Natural killer cell (primary cell): ENCODE data around the gene MBD6. TPM values are rescaled to one million over a fixed set of nuclear protein-coding genes. Genes with fewer than 3 reads are reported as not detected.

Experiments
- ATAC-seq, 3 donors: fragments of 150-1000 bp in 2 of 3; fragments of 200-7000 bp in 1 of 3; cut with Tn5 transposase; 1 replicate in 1 of 3; 2 replicates in 2 of 3; pipeline ENCODE4 v1.10.0; 2021; ENCODE audit warnings: mild to moderate bottlenecking in 2 of 3, moderate library complexity in 2 of 3
- DNase-seq, 2 donors: peaks; one replicate each; pipeline versions ENCODE4 v3.0.0 to v3.0.0-alpha.2; 2013 to 2021; ENCODE audit warnings: mixed read lengths in 1 of 2
- H3K27ac ChIP-seq: one replicate; pipeline ENCODE4 v1.5.1; 2013; ENCODE audit warnings: mild to moderate bottlenecking, low read length
- H3K27me3 ChIP-seq: one replicate; pipeline ENCODE4 v1.6.1; 2013; ENCODE audit warnings: low read length; ENCODE audit not compliant: control insufficient read depth, insufficient read depth
- H3K36me3 ChIP-seq: one replicate; pipeline ENCODE4 v1.6.1; 2013; ENCODE audit warnings: low read length; ENCODE audit not compliant: control insufficient read depth, insufficient read depth
- H3K4me1 ChIP-seq: one replicate; pipeline ENCODE4 v1.6.1; 2013; ENCODE audit warnings: low read length; ENCODE audit not compliant: control insufficient read depth, insufficient read depth
- H3K4me3 ChIP-seq: one replicate; pipeline ENCODE4 v1.5.1; 2013; ENCODE audit warnings: low read length
- H3K9me3 ChIP-seq: one replicate; pipeline ENCODE4 v1.6.1; 2013; ENCODE audit warnings: low read length; ENCODE audit not compliant: control insufficient read depth, insufficient read depth
- H3K27ac Mint-ChIP-seq, 2 donors: one replicate each; pipeline ENCODE4 v1.8.0; 2022; ENCODE audit warnings: mild to moderate bottlenecking in 2 of 2, mixed read lengths in 2 of 2, moderate library complexity in 1 of 2
- H3K27me3 Mint-ChIP-seq, 2 donors: one replicate each; pipeline ENCODE4 v1.8.0; 2022; ENCODE audit warnings: low read depth in 2 of 2, mixed read lengths in 2 of 2
- H3K36me3 Mint-ChIP-seq: one replicate; pipeline ENCODE4 v1.8.0; 2022; ENCODE audit warnings: mixed read lengths
- H3K4me1 Mint-ChIP-seq, 2 donors: one replicate each; pipeline ENCODE4 v1.8.0; 2022; ENCODE audit warnings: mixed read lengths in 2 of 2
- H3K4me3 Mint-ChIP-seq: one replicate; pipeline ENCODE4 v1.8.0; 2022; ENCODE audit warnings: mild to moderate bottlenecking, moderate library complexity, mixed read lengths
- H3K9me3 Mint-ChIP-seq, 2 donors: one replicate each; pipeline ENCODE4 v1.8.0; 2022; ENCODE audit warnings: mixed read lengths in 2 of 2
- WGBS: methylation state at CpG from one replicate; pipeline ENCODE4 v1.1.7; 2013; ENCODE audit warnings: missing lambda C conversion rate; ENCODE audit not compliant: insufficient coverage; 5-methylcytosine and 5-hydroxymethylcytosine counted together
- intact Hi-C: fragments of 100-400 bp; cut with micrococcal nuclease; formaldehyde crosslinking; loops from one replicate; pipeline ENCODE4 v1.14.2; 2022
- total RNA-seq, 4 donors: library from RNA; stranded (reverse); fragments of 120-200 nt in 1 of 4; gene quantifications; one replicate each; pipeline versions ENCODE4 v1.2.3 to v1.2.4, GENCODE V29; 2013 to 2022
- TF ChIP-seq, protein P1 (sequence below): fragments of 200-600 bp; IDR thresholded peaks from one replicate; pipeline ENCODE4 v1.8.0; 2022; ENCODE audit warnings: antibody characterized with exemption

The MBD6 gene
- total RNA-seq, 3 donors from 2014 or later (not counting 1 experiment from before 2014, with no cell fraction given) = 130 to 142 (median 139) TPM

- peak overlapping the region; percentile 97 to 98 for H3K27ac Mint-ChIP-seq
- H3K27ac ChIP-seq = peak overlapping the region; percentile 99
- peak overlapping the region; percentile 57 for H3K4me3 ChIP-seq
- H3K9me3 Mint-ChIP-seq = no peaks in the 10 kb centered on the region
- peaks cover 19% of the 10 kb centered on the region for H3K36me3 Mint-ChIP-seq
- no peaks in the 10 kb centered on the region for H3K27me3 ChIP-seq
- peaks cover 36% of the 10 kb centered on the region for H3K36me3 ChIP-seq
- WGBS = under 1% methylated on average over 26 of the region's 29 CpGs
- peak overlapping the region; percentile 85 for H3K4me3 Mint-ChIP-seq
- H3K9me3 ChIP-seq = no peaks in the 10 kb centered on the region
- ATAC-seq = peak; percentile 26 to 64 (median 30)
- H3K4me1 Mint-ChIP-seq = peaks cover 79 to 92% of the 10 kb centered on the region in 2 donors
- peak; percentile 77 for DNase-seq
- peaks cover 92% of the 10 kb centered on the region for H3K4me1 ChIP-seq
- TF ChIP-seq, protein P1, sequence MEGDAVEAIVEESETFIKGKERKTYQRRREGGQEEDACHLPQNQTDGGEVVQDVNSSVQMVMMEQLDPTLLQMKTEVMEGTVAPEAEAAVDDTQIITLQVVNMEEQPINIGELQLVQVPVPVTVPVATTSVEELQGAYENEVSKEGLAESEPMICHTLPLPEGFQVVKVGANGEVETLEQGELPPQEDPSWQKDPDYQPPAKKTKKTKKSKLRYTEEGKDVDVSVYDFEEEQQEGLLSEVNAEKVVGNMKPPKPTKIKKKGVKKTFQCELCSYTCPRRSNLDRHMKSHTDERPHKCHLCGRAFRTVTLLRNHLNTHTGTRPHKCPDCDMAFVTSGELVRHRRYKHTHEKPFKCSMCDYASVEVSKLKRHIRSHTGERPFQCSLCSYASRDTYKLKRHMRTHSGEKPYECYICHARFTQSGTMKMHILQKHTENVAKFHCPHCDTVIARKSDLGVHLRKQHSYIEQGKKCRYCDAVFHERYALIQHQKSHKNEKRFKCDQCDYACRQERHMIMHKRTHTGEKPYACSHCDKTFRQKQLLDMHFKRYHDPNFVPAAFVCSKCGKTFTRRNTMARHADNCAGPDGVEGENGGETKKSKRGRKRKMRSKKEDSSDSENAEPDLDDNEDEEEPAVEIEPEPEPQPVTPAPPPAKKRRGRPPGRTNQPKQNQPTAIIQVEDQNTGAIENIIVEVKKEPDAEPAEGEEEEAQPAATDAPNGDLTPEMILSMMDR = peak; percentile 83
- no peaks in the 10 kb centered on the region for H3K27me3 Mint-ChIP-seq
- intact Hi-C loops = loop anchor here (2.0 to 5.0 kb wide), 3 partner anchors 14 to 266 kb away; no protein-coding TSS in a partner anchor
These were observed 46.2 kb upstream of the MBD6 start for GRCh38 chr12:57476162-57476992.

DNA sequence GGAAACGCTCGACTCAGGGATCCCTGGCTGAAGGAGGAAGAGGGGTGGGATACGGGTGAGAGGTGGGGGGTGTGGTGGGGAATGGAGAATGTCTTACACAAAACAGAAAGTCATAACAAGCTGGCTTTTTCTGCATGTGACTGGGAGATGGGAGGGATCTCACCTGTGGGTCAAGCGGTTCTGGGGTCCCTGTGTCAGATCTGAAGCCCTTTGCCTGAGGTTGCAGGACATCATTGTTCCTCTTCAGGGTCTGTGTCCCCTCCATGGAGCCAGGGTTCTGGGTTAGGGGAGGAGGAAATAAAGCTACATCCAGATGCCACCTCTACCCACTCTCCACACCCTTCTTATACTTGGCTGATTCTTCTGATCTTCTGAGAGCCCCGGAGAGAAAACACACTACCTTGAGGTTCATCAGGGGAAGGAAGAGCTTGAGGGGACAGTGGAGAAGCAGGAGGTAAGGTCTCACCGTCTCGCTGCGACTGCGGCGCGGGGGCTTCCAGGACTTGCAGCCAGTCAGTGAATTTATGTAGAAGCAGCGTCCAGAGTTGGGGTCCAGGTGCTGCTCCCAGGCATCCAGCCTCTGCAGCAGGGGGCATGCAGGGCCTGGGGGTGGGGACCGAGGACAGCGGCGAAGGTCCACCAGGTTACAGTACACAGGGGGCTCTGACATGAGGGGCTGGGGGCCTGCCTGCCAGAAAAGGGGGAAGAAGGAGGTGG, 45.5 kb upstream of the MBD6 start:
- WGBS = 1% methylated on average over 15 of the region's 15 CpGs
- peaks cover 19% of the 10 kb centered on the region for H3K36me3 Mint-ChIP-seq

DNA sequence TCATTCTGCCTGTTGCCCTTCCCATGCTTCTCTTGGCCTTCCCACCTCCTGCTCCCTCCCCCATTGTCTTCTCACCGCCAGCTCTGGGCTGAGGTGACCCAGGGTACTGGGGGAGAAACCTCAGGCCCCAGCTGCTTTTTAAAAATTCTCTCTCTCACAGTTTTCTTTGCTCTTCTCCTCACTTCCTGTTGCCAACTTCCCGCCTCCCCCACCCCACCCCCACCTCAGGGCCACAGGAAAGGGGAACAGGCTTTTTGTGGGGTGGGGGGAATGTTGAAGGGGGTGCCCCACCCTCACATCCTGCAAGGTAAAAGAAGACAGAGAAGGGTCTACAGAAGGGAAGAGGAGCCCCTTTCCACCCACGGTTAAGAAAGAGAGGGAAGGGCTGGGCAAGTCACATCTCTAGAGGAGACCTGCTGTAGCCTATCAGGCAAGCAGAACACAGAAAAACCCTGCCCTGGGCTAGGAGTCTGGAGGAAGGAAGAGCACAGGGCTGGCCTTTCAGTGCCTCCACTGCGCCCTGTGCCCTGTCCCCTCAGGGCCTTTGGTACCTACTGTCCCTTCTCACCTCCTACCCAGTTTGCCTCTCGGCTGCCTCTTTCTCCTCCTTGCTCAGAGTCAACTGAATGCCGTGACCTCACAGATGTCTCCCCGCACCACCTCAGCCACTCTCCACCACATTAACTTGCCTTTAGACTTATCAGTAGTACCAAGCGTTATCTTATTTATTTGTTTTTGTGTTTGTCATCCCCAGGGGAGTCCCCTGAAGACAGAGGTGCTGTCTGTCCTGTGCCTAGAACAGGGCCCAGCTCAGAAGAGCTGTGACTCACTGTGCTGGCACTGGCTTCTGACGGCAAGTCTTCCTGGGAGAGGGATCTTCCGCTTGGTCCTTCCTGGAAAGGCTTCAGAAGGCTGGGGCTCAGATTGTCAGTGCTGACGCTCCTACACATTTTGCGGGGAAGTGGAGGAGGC, 44.6 kb upstream of the MBD6 start:
- peak overlapping the region; percentile 99 for H3K27ac ChIP-seq
- H3K9me3 Mint-ChIP-seq = no peaks in the 10 kb centered on the region
- intact Hi-C loops = loop anchor here (2.0 to 5.0 kb wide), 3 partner anchors 15 to 264 kb away; no protein-coding TSS in a partner anchor
- peak overlapping the region; percentile 97 to 98 for H3K27ac Mint-ChIP-seq
- H3K4me1 Mint-ChIP-seq = peaks cover 75 to 83% of the 10 kb centered on the region in 2 donors
- no peaks in the 10 kb centered on the region for H3K27me3 Mint-ChIP-seq
- peak; percentile 67 to 82 for DNase-seq
- ATAC-seq = peak; percentile 52 to 68 (median 54)
- peaks cover 82% of the 10 kb centered on the region for H3K4me1 ChIP-seq
- H3K36me3 Mint-ChIP-seq = peaks cover 19% of the 10 kb centered on the region
- TF ChIP-seq, protein P1 = no peak
- no peaks in the 10 kb centered on the region for H3K9me3 ChIP-seq
- 20% methylated on average over 11 of the region's 12 CpGs for WGBS
- peak overlapping the region; percentile 85 for H3K4me3 Mint-ChIP-seq
- H3K4me3 ChIP-seq = peak overlapping the region; percentile 57
- no peaks in the 10 kb centered on the region for H3K27me3 ChIP-seq
- peaks cover 20% of the 10 kb centered on the region for H3K36me3 ChIP-seq

More for the DNA sequence above, 45.5 kb upstream of the MBD6 start:
- Histone ChIP-seq H3K27ac (peak overlapping the region; percentile 99), H3K4me3 (peak overlapping the region; percentile 57), H3K27me3 (no peaks in the 10 kb centered on the region), H3K9me3 (no peaks in the 10 kb centered on the region), H3K4me1 (peaks cover 89% of the 10 kb centered on the region), H3K36me3 (peaks cover 28% of the 10 kb centered on the region)
- no peak for ATAC-seq
- peak overlapping the region; percentile 85 for H3K4me3 Mint-ChIP-seq
- no peaks in the 10 kb centered on the region for H3K27me3 Mint-ChIP-seq
- TF ChIP-seq, protein P1 = no peak
- intact Hi-C loops = loop anchor here (2.0 to 5.0 kb wide), 3 partner anchors 14 to 265 kb away; no protein-coding TSS in a partner anchor
- H3K9me3 Mint-ChIP-seq = no peaks in the 10 kb centered on the region
- peak in 1 of 2 donors; percentile 58 for DNase-seq
- peak overlapping the region; percentile 97 to 98 for H3K27ac Mint-ChIP-seq
- peaks cover 83 to 91% of the 10 kb centered on the region in 2 donors for H3K4me1 Mint-ChIP-seq
